T-helper 2 cell treated with Interferon-gamma antibody and Interleukin-4, amounts not matched to agents 5 μg/mL and 100 μg/mL, for 36 hours (primary cell): ENCODE results near the gene ADAM10.

Source experiments
- DNase-seq: peaks from one replicate; pipeline ENCODE4 v3.0.0; 2021; ENCODE audit warnings: low spot score
- H3K27ac Mint-ChIP-seq: one replicate; pipeline ENCODE4 v1.8.0; 2021; ENCODE audit warnings: mild to moderate bottlenecking, mixed read lengths
- H3K27me3 Mint-ChIP-seq: one replicate; pipeline ENCODE4 v1.8.0; 2021; ENCODE audit warnings: low read depth, mixed read lengths
- H3K36me3 Mint-ChIP-seq: one replicate; pipeline ENCODE4 v1.8.0; 2021; ENCODE audit warnings: low read depth, mixed read lengths
- H3K4me1 Mint-ChIP-seq: one replicate; pipeline ENCODE4 v1.8.0; 2021; ENCODE audit warnings: low read depth, mixed read lengths
- H3K4me3 Mint-ChIP-seq: one replicate; pipeline ENCODE4 v1.8.0; 2022; ENCODE audit warnings: mild to moderate bottlenecking, moderate library complexity, mixed read lengths
- H3K9me3 Mint-ChIP-seq: one replicate; pipeline ENCODE4 v1.8.0; 2021; ENCODE audit warnings: mixed read lengths

The ADAM10 gene

DNA sequence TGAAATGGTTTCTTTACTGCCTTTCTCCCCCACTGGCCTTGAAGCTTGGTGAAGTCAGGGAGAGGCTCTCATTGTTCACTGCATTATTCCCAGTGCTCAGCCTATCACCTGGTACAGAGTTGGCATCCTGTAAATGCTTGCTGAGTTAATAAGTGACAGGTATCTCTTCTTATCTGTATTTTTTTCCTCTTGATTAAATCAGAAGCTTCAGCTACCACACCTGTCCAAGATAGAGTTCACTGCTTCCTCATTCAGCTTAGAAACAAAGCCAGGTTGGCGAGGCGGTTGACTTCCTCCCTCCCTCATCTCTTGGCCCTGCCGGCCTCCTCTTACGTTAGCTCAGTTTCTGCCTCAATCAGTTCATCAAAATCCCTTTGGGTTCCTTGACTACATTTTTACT, 174.9 kb downstream of the ADAM10 start:
- DNase-seq: no peak
- H3K27me3 Mint-ChIP-seq: no peaks in the 10 kb centered on the region
- no peaks in the 10 kb centered on the region for H3K9me3 Mint-ChIP-seq
- peaks cover 13% of the 10 kb centered on the region for H3K4me1 Mint-ChIP-seq
- no peaks in the 10 kb centered on the region for H3K36me3 Mint-ChIP-seq
- no peak overlapping the region for H3K27ac Mint-ChIP-seq
- no peak overlapping the region for H3K4me3 Mint-ChIP-seq

DNA sequence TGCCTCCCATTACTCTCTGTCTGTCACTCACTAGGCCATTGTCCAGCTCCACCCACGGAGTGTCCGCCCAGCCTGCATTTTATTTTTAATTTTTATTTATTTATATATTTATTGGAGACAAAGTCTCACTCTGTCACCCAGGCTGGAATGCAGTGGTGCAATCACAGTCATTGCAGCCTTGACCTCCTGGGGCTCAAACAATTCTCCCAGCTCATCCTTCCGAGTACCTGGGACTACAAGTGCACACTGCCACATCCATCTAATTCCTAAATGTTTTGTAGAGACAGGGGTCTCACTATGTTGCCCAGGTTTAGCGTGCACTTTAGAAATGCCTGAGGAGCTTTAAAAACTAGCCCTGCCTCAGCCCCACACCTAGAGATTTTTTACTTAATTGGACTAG, 176.2 kb downstream of the ADAM10 start:
- DNase-seq: no peak
- H3K4me3 Mint-ChIP-seq: no peak overlapping the region
- no peaks in the 10 kb centered on the region for H3K36me3 Mint-ChIP-seq
- peaks cover 17% of the 10 kb centered on the region for H3K4me1 Mint-ChIP-seq
- no peaks in the 10 kb centered on the region for H3K27me3 Mint-ChIP-seq
- H3K9me3 Mint-ChIP-seq: no peaks in the 10 kb centered on the region
- no peak overlapping the region for H3K27ac Mint-ChIP-seq

DNA sequence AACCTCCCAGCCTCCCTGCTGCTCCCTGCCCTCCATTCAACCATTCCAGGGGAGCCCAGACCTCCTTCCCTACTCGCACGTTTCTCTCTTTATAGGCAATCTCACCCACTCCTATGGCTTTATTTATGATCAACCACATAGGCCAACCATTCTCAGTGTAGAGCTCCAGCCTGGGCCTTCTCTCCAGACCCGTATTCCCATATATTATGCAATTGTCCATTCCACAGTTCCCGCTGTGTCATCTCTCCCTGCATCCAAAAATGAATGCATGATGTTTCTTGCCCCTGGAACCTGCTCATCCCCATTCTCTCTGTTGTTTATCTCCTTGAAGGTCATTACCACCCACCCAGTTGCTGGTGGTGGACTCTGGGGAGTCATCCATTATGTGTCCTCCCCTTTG, 177.0 kb downstream of the ADAM10 start:
- Mint-ChIP-seq H3K4me1 (peaks cover 21% of the 10 kb centered on the region), H3K9me3 (no peaks in the 10 kb centered on the region), H3K27ac (no peak overlapping the region), H3K4me3 (no peak overlapping the region), H3K27me3 (no peaks in the 10 kb centered on the region), H3K36me3 (no peaks in the 10 kb centered on the region)
- no peak for DNase-seq

DNA sequence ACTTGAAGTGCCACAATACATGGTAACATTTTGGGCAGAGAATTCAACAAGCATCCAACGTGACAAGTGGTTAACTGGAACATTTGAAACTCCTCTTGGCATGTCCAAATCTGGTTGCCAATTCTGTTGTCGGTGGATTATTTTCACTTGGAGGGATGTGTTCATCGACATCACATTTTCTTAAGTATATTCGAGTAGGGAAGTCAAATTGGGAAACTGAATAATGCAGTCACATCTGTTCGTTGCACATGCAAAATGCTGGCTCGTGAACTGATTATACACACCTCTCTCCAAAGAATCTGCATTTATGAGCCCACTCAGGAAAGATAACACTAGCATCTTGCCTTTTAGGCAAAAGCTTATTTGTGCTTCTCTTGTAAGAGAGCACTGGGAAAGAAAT, 178.0 kb downstream of the ADAM10 start:
- no peaks in the 10 kb centered on the region for H3K36me3 Mint-ChIP-seq
- no peak overlapping the region for H3K27ac Mint-ChIP-seq
- H3K9me3 Mint-ChIP-seq: no peaks in the 10 kb centered on the region
- no peak overlapping the region for H3K4me3 Mint-ChIP-seq
- H3K4me1 Mint-ChIP-seq: peaks cover 21% of the 10 kb centered on the region
- DNase-seq: no peak
- H3K27me3 Mint-ChIP-seq: no peaks in the 10 kb centered on the region

DNA sequence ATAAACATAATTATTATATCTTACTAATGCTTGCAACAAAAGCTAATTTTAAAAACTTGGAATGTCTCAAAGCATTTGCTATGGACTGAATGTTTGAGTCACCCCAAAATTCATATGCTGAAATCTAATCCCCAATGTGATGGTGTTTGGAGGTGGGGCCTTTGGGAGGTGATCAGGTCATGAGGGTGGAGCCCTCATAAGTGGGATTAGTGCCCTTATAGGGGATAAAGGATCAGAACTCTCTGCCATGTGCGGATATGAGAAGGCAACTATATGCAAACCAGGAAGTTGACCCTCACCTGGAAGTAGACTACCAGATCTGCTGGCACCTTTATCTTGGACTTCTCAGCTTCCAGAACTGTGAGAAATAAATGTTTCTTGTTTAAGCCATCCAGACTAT, 180.1 kb downstream of the ADAM10 start:
- Mint-ChIP-seq H3K4me1 (peaks cover 10% of the 10 kb centered on the region), H3K27ac (no peak overlapping the region), H3K36me3 (no peaks in the 10 kb centered on the region), H3K27me3 (no peaks in the 10 kb centered on the region), H3K9me3 (no peaks in the 10 kb centered on the region), H3K4me3 (no peak overlapping the region)
- no peak for DNase-seq

DNA sequence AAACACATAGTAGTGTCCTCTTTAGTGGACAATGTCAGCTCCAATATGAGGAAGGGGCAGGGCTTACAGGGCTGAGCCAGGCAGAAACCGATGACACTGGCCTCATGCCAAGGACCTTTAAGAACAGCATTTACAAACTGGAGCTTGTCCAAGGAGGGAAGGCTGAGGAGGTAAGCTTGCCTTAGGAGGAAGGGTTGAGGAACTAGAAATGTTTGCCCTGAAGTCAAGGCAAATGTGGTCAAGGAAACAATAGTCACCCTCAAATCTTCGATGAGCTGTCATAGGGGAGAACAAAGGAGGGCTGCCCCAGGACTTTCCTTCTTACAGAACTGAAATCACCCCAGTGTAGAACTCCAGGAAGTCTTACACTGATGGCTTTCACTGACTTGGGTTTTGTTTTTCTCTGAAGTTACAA, 181.3 kb downstream of the ADAM10 start:
- no peak for DNase-seq
- no peaks in the 10 kb centered on the region for H3K36me3 Mint-ChIP-seq

DNA sequence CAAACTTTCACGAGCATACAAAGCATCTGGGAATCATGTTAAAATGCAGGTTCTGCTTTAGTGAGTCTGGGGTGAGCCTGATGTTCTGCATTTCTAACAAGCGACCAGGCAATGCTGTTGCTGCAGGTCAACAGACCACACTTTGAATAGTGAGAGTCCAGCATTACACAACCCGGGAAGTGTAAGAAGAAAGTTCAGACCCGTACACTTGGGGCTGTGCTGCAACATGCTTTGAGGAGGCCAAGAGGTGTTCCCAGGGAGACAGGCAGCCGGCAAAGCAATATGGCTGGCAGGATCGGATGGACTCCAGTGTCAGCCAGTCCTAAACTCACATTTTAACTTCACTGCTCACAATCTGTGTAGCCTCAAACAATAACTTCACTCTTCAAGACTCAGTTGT, 183.5 kb downstream of the ADAM10 start:
- H3K27ac Mint-ChIP-seq: no peak overlapping the region
- H3K4me3 Mint-ChIP-seq: no peak overlapping the region
- no peaks in the 10 kb centered on the region for H3K36me3 Mint-ChIP-seq
- H3K9me3 Mint-ChIP-seq: no peaks in the 10 kb centered on the region
- DNase-seq: no peak
- H3K27me3 Mint-ChIP-seq: no peaks in the 10 kb centered on the region
- H3K4me1 Mint-ChIP-seq: peaks cover 12% of the 10 kb centered on the region

More for the DNA sequence above, 181.3 kb downstream of the ADAM10 start:
- no peak overlapping the region for H3K4me3 Mint-ChIP-seq
- H3K9me3 Mint-ChIP-seq: no peaks in the 10 kb centered on the region
- H3K4me1 Mint-ChIP-seq: peaks cover 9% of the 10 kb centered on the region
- no peaks in the 10 kb centered on the region for H3K27me3 Mint-ChIP-seq
- H3K27ac Mint-ChIP-seq: peak overlapping the region; percentile 77

DNA sequence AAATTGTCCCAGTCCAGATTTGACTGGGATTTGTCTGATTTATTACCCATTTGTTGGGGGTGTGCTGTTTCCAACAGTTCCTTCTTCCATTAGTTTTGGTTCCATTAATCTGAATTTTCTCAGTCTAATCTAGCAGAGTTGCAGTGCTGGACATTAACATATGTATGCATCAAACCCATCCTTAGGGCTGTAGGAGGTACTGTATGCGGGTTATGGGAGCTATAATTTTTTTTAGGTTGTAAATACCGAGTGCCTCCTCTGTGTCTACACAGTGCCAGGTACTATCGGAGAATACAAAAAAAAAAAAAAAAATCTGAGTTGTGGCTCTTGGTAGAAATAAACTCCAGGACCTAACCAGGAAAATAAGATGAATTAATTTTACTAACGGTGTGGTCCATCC, 183.9 kb downstream of the ADAM10 start:
- no peak overlapping the region for H3K4me3 Mint-ChIP-seq
- no peak overlapping the region for H3K27ac Mint-ChIP-seq
- DNase-seq: no peak
- H3K4me1 Mint-ChIP-seq: peaks cover 13% of the 10 kb centered on the region
- H3K27me3 Mint-ChIP-seq: no peaks in the 10 kb centered on the region
- H3K9me3 Mint-ChIP-seq: no peaks in the 10 kb centered on the region
- no peaks in the 10 kb centered on the region for H3K36me3 Mint-ChIP-seq

DNA sequence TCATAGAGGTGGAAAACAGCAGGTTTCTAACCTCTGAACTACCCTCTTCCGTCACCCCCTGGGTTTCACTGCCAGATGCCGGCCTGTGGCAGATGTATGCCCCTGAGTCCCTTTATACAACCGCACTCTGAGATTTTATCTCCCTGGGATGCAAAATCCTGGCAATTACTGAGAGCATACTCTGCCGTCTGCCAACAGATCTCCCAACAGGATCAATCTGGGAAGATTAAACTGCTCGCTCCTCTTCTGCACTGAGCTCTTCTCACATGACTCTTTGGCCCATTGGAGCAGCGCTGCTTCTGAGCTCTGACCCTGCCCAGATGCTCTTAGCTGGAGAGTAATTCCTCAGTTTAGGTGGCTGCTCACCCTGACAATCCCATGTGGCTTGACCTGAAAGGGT, 184.5 kb downstream of the ADAM10 start:
- H3K9me3 Mint-ChIP-seq: no peaks in the 10 kb centered on the region
- DNase-seq: no peak
- no peak overlapping the region for H3K27ac Mint-ChIP-seq
- H3K4me3 Mint-ChIP-seq: no peak overlapping the region
- no peaks in the 10 kb centered on the region for H3K36me3 Mint-ChIP-seq
- H3K4me1 Mint-ChIP-seq: peaks cover 15% of the 10 kb centered on the region
- no peaks in the 10 kb centered on the region for H3K27me3 Mint-ChIP-seq

DNA sequence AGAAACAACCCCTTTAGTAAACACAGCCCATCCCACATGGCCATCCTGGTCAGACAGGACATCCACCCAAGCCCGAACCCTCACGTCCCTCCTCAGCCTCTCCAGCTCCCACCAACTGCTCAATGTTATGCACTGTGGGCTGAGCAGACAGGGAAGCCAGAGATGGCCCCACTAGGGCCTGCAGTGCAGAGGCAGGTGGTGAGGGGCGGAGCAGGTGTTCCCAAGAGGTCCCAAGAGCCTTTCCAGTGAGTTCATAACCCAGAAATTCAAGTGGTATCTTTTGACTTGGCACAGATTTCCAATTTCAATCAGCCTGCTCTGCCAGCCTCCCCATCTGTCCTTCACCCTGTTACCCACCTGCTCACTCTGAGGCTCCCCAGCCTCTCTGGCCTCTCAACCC, 187.4 kb downstream of the ADAM10 start:
- no peak for DNase-seq
- H3K4me1 Mint-ChIP-seq: peaks cover 6% of the 10 kb centered on the region
- no peaks in the 10 kb centered on the region for H3K27me3 Mint-ChIP-seq
- no peaks in the 10 kb centered on the region for H3K36me3 Mint-ChIP-seq
- no peak overlapping the region for H3K4me3 Mint-ChIP-seq
- no peaks in the 10 kb centered on the region for H3K9me3 Mint-ChIP-seq
- no peak overlapping the region for H3K27ac Mint-ChIP-seq

DNA sequence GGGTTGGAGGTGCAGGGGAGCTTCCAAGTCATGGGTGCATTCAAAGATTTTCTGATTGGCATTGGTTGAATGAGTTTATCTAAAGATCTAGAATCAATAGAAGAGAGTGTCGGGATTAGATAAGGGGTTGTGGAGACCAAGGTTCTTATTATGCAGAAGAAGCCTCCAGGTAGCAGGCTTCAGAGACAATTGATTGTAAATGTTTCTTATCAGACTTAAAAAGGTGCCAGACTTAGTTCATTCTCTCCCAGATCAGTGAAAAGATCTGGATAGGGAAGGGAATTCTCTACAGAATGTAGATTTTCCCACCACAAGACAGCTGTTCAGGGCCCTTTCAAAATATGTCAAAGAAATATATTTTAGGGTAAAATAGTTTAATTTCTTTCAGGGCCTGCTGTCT, 188.2 kb downstream of the ADAM10 start:
- no peak overlapping the region for H3K4me3 Mint-ChIP-seq
- H3K4me1 Mint-ChIP-seq: peaks cover 6% of the 10 kb centered on the region
- no peaks in the 10 kb centered on the region for H3K36me3 Mint-ChIP-seq
- no peaks in the 10 kb centered on the region for H3K27me3 Mint-ChIP-seq
- H3K27ac Mint-ChIP-seq: no peak overlapping the region
- no peaks in the 10 kb centered on the region for H3K9me3 Mint-ChIP-seq
- DNase-seq: no peak

DNA sequence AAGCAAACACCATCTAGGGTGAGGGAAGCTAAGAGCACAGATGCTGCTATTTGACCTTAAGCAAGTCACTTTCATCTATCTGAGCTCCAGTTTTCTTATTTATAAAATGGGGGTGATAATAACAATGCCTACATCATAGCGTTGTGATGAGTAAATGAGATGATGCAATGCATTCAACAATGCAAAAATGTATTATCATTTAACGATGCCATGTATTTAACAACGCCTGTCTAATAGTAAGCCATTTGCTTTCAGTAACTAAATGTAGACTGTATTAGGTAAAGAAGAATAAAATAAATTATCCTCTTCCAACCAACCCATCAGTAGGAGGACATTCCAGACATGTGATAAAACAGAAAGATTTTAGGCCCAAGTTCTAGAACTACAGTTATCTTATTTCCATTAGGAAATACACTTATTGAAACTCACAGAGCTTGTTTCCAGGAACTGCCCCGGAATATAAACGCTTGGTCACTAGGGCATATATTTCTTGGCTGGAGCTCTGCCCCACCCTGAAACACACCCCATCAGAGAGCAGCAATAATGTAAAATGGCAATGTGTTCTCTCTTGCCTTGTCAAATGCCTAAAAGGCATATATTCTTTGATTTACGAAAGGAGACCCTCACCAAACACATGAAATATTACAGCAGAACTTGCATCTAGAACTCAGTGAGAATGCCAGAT, 189.5 kb downstream of the ADAM10 start:
- Mint-ChIP-seq H3K27ac (no peak overlapping the region), H3K4me3 (no peak overlapping the region), H3K36me3 (no peaks in the 10 kb centered on the region), H3K27me3 (no peaks in the 10 kb centered on the region), H3K4me1 (peaks cover 6% of the 10 kb centered on the region), H3K9me3 (no peaks in the 10 kb centered on the region)
- DNase-seq: no peak

DNA sequence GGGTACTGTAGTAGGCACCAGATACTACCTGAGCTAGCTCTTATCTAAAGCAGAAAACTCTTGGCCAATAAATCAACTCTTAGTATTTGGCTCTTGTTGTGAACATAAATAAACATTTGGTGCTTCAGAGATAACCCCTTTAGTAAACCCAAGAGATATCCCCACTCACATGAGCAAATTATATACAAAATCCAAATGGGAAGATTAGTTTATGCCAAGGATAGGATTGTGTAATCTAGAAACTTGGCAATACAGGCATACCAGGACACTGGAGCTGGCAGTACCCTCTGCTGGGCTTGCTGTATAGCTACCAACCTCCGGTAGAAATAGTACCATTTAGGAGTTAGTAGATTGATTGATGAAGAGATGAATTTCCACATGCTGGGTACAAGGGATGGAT, 190.7 kb downstream of the ADAM10 start:
- Mint-ChIP-seq H3K4me3 (no peak overlapping the region), H3K36me3 (no peaks in the 10 kb centered on the region), H3K27me3 (no peaks in the 10 kb centered on the region), H3K27ac (no peak overlapping the region), H3K9me3 (no peaks in the 10 kb centered on the region), H3K4me1 (peaks cover 6% of the 10 kb centered on the region)
- DNase-seq: no peak

DNA sequence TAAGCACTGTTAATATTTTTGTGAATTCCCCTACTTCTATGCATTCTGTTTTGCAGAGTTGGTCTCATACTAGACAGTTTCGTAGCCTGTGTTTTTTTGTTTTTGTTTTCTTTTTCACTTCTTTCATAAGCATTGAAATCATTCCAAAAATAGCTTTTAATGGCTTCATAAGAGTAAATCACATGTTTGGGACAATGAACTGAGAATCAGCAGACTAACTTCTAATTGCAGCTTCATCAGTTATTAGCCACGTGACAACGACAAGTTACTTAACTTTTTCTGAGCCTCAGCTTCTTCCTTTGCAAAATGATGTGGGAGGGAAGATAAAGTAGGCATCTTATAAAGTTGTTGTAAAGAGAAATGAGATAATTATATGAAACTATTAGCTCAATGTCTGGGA, 193.0 kb downstream of the ADAM10 start:
- H3K36me3 Mint-ChIP-seq: no peaks in the 10 kb centered on the region
- no peak overlapping the region for H3K27ac Mint-ChIP-seq
- no peaks in the 10 kb centered on the region for H3K27me3 Mint-ChIP-seq
- H3K9me3 Mint-ChIP-seq: no peaks in the 10 kb centered on the region
- peaks cover 20% of the 10 kb centered on the region for H3K4me1 Mint-ChIP-seq
- DNase-seq: no peak
- H3K4me3 Mint-ChIP-seq: no peak overlapping the region

DNA sequence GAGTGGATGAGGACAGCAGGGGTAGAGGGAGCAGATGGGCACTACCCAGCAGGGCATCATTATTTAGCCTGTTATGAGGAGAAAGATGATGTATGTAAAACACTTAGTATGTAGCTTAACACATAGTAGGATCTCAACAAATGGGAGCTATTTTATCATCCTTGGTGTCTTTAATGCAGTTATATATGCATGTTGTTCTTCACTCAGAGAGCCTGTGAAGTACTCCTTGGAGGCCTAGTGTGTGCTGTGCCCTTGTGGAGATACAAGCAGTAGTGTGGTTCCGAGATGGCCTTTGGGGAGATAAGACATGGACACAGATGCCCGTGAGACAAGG, 193.5 kb downstream of the ADAM10 start:
- Mint-ChIP-seq H3K27me3 (no peaks in the 10 kb centered on the region), H3K9me3 (no peaks in the 10 kb centered on the region), H3K4me3 (no peak overlapping the region), H3K36me3 (peaks cover 1% of the 10 kb centered on the region), H3K4me1 (peaks cover 22% of the 10 kb centered on the region), H3K27ac (no peak overlapping the region)
- DNase-seq: no peak
